ENCODE measurements around the gene TERT. TPM values are rescaled to one million over a fixed set of nuclear protein-coding genes. Genes with fewer than 3 reads are reported as not detected.
"Not testable (repeated sequence)": the region's sequence is repeated elsewhere in the genome, so short reads cannot be mapped to it uniquely, and the experiment has no call there.

TERT gene
- total RNA-seq, 1 donor from 2014 or later, result 3.5 TPM

GRCh38 chr5:1329111-1329579 lies 34.3 kb upstream of the TERT start:
- peaks cover 4% of the 10 kb centered on the region for H3K4me1 Mint-ChIP-seq (ENCODE audit: low read depth)
- no peaks in the 10 kb centered on the region for H3K9me3 Mint-ChIP-seq (ENCODE audit: low read depth)
- no peak overlapping the region for H3K4me3 Mint-ChIP-seq (ENCODE audit: low read depth)
- no peak for TF ChIP-seq CTCF (IDR thresholded peaks at IDR 0.05; ENCODE audit: unreplicated experiment)
- H3K27ac Mint-ChIP-seq, result no peak overlapping the region
- peaks cover 16% of the 10 kb centered on the region for H3K36me3 Mint-ChIP-seq (ENCODE audit: insufficient read depth)
- H3K27me3 Mint-ChIP-seq, result no peaks in the 10 kb centered on the region
- DNase-seq (ENCODE audit: low spot score, unreplicated experiment), result no peak

DNA sequence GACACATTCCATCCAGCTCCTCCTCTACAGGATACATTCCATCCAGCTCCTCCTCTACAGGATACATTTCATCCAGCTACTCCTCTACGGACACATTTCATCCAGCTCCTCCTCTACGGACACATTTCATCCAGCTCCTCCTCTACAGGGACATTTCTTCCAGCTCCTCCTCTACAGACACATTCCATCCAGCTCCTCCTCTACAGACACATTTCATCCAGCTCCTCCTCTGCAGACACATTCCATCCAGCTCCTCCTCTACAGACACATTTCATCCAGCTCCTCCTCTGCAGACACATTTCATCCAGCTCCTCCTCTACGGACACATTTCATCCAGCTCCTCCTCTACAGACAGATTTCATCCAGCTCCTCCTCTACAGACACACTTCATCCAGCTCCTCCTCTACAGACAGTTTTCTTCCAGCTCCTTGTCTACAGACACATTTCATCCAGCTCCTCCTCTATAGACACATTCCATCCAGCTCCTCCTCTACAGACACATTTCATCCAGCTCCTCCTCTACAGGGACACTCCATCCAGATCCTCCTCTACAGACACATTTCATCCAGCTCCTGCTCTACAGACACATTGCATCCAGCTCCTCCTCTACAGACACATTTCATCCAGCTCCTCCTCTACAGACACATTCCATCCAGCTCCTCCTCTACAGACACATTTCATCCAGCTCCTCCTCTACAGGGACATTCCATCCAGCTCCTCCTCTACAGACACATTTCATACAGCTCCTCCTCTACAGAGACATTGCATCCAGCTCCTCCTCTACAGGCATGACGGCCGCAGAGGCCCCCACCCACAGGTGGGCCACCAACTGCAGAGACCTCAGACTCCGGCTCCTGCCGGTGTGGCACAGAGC lies 33.6 kb upstream of the TERT start:
- peaks cover 16% of the 10 kb centered on the region for H3K36me3 Mint-ChIP-seq (ENCODE audit: insufficient read depth)
- H3K4me1 Mint-ChIP-seq (ENCODE audit: low read depth), result not testable (repeated sequence)

DNA sequence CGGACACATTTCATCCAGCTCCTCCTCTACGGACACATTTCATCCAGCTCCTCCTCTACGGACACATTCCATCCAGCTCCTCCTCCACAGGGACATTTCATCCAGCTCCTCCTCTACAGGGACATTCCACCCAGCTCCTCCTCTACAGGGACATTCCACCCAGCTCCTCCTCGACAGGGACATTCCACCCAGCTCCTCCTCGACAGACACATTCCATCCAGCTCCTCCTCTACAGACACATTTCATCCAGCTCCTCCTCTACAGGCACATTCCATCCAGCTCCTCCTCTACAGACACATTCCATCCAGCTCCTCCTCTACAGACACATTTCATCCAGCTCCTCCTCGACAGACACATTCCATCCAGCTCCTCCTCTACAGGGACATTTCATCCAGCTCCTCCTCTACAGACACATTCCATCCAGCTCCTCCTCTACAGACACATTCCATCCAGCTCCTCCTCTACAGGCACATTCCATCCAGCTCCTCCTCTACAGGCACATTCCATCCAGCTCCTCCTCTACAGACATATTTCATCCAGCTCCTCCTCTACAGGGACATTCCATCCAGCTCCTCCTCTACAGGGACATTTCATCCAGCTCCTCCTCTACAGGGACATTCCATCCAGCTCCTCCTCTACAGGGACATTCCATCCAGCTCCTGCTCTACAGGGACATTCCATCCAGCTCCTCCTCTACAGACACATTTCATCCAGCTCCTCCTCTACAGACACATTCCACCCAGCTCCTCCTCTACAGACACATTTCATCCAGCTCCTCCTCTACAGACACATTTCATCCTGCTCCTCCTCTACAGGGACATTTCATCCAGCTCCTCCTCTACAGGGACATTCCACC lies 32.3 kb upstream of the TERT start:
- DNase-seq (ENCODE audit: low spot score, unreplicated experiment); H3K4me3 Mint-ChIP-seq (ENCODE audit: low read depth); H3K4me1 Mint-ChIP-seq (ENCODE audit: low read depth); H3K9me3 Mint-ChIP-seq (ENCODE audit: low read depth); H3K27me3 Mint-ChIP-seq: not testable (repeated sequence)
- peaks cover 13% of the 10 kb centered on the region for H3K36me3 Mint-ChIP-seq (ENCODE audit: insufficient read depth)
- peak overlapping the region; percentile 93 for H3K27ac Mint-ChIP-seq

More for the DNA sequence above, 33.6 kb upstream of the TERT start:
- H3K27ac Mint-ChIP-seq, result peak overlapping the region; percentile 56
- DNase-seq (ENCODE audit: low spot score, unreplicated experiment); H3K4me3 Mint-ChIP-seq (ENCODE audit: low read depth); H3K9me3 Mint-ChIP-seq (ENCODE audit: low read depth); H3K27me3 Mint-ChIP-seq: not testable (repeated sequence)

DNA sequence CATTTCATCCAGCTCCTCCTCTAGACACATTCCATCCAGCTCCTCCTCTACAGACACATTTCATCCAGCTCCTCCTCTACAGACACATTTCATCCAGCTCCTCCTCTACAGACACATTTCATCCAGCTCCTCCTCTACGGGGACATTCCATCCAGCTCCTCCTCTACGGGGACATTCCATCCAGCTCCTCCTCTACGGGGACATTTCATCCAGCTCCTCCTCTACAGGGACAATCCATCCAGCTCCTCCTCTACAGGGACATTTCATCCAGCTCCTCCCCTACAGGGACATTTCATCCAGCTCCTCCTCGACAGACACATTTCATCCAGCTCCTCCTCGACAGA lies 31.6 kb upstream of the TERT start:
- H3K4me1 Mint-ChIP-seq (ENCODE audit: low read depth); H3K4me3 Mint-ChIP-seq (ENCODE audit: low read depth); H3K9me3 Mint-ChIP-seq (ENCODE audit: low read depth); DNase-seq (ENCODE audit: low spot score, unreplicated experiment); H3K27me3 Mint-ChIP-seq: not testable (repeated sequence)
- Mint-ChIP-seq H3K27ac (peak overlapping the region; percentile 83), H3K36me3 (ENCODE audit: insufficient read depth) (peaks cover 11% of the 10 kb centered on the region)

GRCh38 chr5:1325870-1326531 lies 31.1 kb upstream of the TERT start:
- no peak overlapping the region for H3K4me3 Mint-ChIP-seq (ENCODE audit: low read depth)
- no peak for TF ChIP-seq CTCF (IDR thresholded peaks at IDR 0.05; ENCODE audit: unreplicated experiment)
- H3K36me3 Mint-ChIP-seq (ENCODE audit: insufficient read depth), result peaks cover 14% of the 10 kb centered on the region
- peaks cover 4% of the 10 kb centered on the region for H3K4me1 Mint-ChIP-seq (ENCODE audit: low read depth)
- H3K9me3 Mint-ChIP-seq (ENCODE audit: low read depth), result no peaks in the 10 kb centered on the region
- DNase-seq (ENCODE audit: low spot score, unreplicated experiment), result no peak
- no peaks in the 10 kb centered on the region for H3K27me3 Mint-ChIP-seq
- peak overlapping the region; percentile 83 for H3K27ac Mint-ChIP-seq

- no peak overlapping the region for H3K27ac Mint-ChIP-seq
- H3K27me3 Mint-ChIP-seq, result no peaks in the 10 kb centered on the region
- H3K9me3 Mint-ChIP-seq (ENCODE audit: low read depth), result no peaks in the 10 kb centered on the region
- peaks cover 17% of the 10 kb centered on the region for H3K36me3 Mint-ChIP-seq (ENCODE audit: insufficient read depth)
- H3K4me3 Mint-ChIP-seq (ENCODE audit: low read depth), result no peak overlapping the region
- TF ChIP-seq CTCF (IDR thresholded peaks at IDR 0.05; ENCODE audit: unreplicated experiment), result no peak
- peaks cover 4% of the 10 kb centered on the region for H3K4me1 Mint-ChIP-seq (ENCODE audit: low read depth)
- no peak for DNase-seq (ENCODE audit: low spot score, unreplicated experiment)
These were observed 30.4 kb upstream of the TERT start for GRCh38 chr5:1325191-1325741.
